NCI-H128 (cell line): ENCODE results near the gene SPOCK2.
"Not testable (repeated sequence)": the region's sequence is repeated elsewhere in the genome, so short reads cannot be mapped to it uniquely, and the experiment has no call there.

ENCODE experiments used
- DNase-seq: peaks from one replicate; lab custom pipeline; 2025; ENCODE audit not compliant: unreplicated experiment; lab: John Stamatoyannopoulos, UW

SPOCK2 gene

DNA sequence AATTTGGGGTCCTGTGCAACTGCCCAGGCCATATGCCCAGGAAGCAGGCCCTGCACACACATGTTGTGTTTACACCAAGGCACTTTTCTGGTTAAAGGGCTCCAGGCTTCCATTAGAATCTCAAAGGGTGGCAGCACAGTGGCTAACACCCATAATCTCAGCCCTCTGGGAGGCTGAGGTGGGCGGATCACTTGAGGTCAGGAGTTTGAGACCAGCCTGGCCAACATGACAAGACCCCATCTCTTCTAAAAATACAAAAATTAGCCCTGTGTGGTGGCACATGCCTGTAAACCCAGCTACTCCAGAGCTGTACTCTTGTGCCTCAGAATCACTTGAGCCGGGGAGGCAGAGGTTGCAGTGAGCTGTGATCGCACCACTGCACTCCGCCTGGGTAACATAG, 53.6 kb downstream of the SPOCK2 start:
- DNase-seq, result no peak

GRCh38 chr10:72034040-72034499, 54.3 kb downstream of the SPOCK2 start:
- DNase-seq, result no peak

- not testable (repeated sequence) for DNase-seq
Observed at GRCh38 chr10:72032409-72033162, 55.8 kb downstream of the SPOCK2 start.

- DNase-seq, result no peak
Observed at GRCh38 chr10:72031706-72032105, 56.6 kb downstream of the SPOCK2 start.

GRCh38 chr10:72030762-72031543, 57.4 kb downstream of the SPOCK2 start:
- no peak for DNase-seq

GRCh38 chr10:72029414-72029813, 58.9 kb downstream of the SPOCK2 start:
- no peak for DNase-seq

DNA sequence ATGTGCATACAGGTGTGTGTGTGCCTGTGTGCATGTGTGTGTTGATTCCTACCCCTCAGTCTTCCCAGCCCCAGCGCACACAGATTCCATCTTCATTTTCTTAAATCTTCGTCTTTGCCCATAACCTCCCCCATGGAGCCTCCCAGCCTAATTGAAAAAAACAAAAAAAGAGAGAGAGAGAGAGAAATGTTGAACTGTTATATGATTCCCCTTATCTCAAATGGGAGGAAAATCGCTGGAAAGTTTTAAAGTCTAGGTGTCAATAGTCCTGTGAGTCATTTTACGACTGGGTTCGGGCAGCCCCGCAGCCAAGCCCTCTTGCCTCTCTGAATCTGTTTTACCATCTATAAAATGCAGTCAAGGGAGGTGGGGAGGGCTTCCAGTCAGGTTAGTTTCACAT, 60.9 kb downstream of the SPOCK2 start:
- DNase-seq, result no peak

GRCh38 chr10:72026278-72027111, 61.9 kb downstream of the SPOCK2 start:
- DNase-seq, result no peak

GRCh38 chr10:72025832-72026231, 62.5 kb downstream of the SPOCK2 start:
- no peak for DNase-seq

- no peak for DNase-seq
Observed at GRCh38 chr10:72025400-72025799, 63.0 kb downstream of the SPOCK2 start.

DNA sequence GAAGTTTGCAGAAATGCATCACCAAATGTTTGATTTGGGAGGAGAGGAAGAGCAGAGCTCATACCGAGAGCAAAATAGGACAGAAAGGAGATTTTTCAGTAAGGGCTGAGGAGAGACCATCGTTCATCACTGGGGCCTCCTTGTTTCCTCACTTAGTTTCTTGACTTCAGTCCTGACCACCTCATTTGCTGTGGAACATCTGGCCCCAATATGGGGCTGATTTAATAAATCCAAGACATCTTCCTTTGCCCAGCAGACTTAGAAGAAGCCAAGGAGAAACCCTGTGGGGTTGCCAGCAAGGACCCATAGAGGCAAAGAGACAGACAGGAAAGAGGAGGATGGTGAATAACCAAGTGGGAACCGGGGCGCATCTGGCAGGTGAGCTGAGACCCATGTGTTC, 63.8 kb downstream of the SPOCK2 start:
- no peak for DNase-seq

GRCh38 chr10:72022228-72022627, 66.1 kb downstream of the SPOCK2 start:
- DNase-seq, result no peak

DNA sequence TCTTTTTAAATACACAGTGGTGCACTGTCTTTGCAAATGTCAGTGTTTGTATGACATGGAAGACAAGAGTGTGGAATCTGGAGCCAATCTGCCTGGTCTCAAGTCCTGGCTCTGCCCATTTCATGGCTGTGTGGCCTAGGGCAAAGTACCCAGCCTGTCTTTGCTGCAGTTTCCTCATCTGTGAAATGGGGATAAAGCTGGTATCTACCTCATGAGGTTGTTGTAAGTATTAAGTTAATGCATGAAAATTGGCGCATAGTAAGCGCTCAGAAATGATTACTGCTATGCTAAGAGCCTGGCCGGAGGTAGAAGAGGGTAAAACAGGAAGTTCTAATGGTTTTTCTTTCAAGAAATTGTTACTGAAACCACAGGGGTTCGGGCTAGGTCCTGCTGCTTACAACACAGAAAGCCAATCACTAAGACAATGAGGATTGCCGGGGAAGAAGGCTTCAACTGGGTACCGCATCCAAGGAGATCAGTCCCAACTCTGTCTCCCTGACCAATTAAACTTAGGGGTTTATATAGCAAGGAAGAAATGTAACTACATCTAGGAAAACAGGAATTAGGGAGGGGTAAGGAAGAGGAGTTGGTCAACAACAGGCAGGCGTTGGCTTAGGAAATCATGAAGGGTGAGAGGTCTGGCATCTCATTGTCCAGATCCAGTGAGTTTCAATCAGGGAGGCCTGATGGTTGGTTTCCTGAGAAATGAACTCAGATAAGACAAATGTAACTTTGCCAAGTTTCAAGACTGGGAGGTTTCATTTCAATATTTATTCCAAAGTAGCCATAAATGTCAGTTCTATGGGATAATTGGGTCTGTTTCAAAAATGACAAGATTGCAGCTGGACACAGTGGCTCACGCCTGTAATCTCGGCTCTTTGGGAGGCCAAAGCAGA, 67.2 kb downstream of the SPOCK2 start:
- DNase-seq, result no peak

- no peak for DNase-seq
Observed at GRCh38 chr10:72019085-72019876, 69.1 kb downstream of the SPOCK2 start.

DNA sequence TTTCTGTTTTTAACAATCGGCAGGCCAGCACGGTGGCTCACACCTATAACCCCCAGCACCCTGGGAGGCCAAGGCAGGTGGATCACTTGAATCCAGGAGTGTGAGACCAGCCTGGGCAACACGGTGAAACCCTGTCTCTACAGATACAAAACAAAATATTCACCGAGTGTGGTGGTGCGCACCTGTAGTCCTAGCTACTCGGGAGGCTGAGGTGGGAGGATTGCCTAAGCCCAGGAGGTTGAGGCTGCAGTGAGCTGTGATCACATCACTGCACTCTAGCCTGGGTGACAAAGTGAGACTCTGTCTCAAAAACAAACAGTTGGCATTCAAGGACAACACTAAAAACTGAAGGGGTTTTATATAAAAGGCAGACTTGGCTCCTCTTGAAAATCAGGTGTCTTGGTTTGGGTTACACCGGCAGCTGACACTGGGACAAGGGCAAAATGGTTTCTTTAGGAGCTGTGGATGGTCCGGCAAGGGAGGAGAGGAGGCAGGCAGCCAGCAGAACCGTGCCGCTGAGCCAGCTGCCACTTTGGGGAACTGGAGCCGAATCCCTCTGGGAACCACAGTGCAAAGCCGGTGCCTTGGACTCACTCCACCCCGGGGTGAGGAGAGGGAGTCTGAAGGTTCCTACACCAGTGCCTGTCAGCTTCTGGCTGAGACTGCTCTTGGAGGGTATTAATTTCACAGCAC, 71.6 kb downstream of the SPOCK2 start:
- DNase-seq, result no peak

- DNase-seq, result no peak
Observed at GRCh38 chr10:72015841-72016240, 72.5 kb downstream of the SPOCK2 start.

GRCh38 chr10:72014785-72015480, 73.4 kb downstream of the SPOCK2 start:
- no peak for DNase-seq

- DNase-seq, result no peak
Observed at GRCh38 chr10:72014197-72014596, 74.2 kb downstream of the SPOCK2 start.
